Measurements from ENCODE around the gene CLINT1. TPM values are rescaled to one million over a fixed set of nuclear protein-coding genes. Genes with fewer than 3 reads are reported as not detected.
A peak's percentile ranks its signal among the peaks of the same experiment; 100 is the strongest.

The CLINT1 gene
- total and polyA plus RNA-seq, 8 donors, result 68.0 to 118 (median 106) TPM

GRCh38 chr5:157828105-157828943 lies 30.6 kb downstream of the CLINT1 start:
- H3K9me3 ChIP-seq, result no peaks in the 10 kb centered on the region
- peak; percentile 68 for ATAC-seq
- TF ChIP-seq CTCF (IDR thresholded peaks at IDR 0.05), result no peak
- no peak overlapping the region for H3K4me3 ChIP-seq
- intact Hi-C loops (cut with DNase I), result loop anchor here in 1 of 2 donors (10.0 kb wide), 1 partner anchor 166 kb away; no protein-coding TSS in a partner anchor
- H3K36me3 ChIP-seq, result peaks cover 0 to 5% of the 10 kb centered on the region in 2 donors
- DNase-seq, result no peak
- peaks cover 10 to 34% of the 10 kb centered on the region in 2 donors for H3K4me1 ChIP-seq
- H3K27ac ChIP-seq, result peak overlapping the region in 1 of 2 donors; percentile 46
- H3K27me3 ChIP-seq, result no peaks in the 10 kb centered on the region

GRCh38 chr5:157827423-157827822 lies 31.5 kb downstream of the CLINT1 start:
- DNase-seq, result no peak
- no peak for ATAC-seq
- intact Hi-C loops (cut with DNase I), result loop anchor here in 1 of 2 donors (10.0 kb wide), 1 partner anchor 167 kb away; no protein-coding TSS in a partner anchor

GRCh38 chr5:157823655-157824054 lies 35.3 kb downstream of the CLINT1 start:
- no peaks in the 10 kb centered on the region for H3K36me3 ChIP-seq
- H3K27me3 ChIP-seq, result no peaks in the 10 kb centered on the region
- DNase-seq (no peak), ATAC-seq (no peak)
- intact Hi-C loops (cut with DNase I), result loop anchor here in 1 of 2 donors (10.0 kb wide), 1 partner anchor 171 kb away; no protein-coding TSS in a partner anchor
- H3K27ac ChIP-seq, result no peak overlapping the region
- TF ChIP-seq CTCF (IDR thresholded peaks at IDR 0.05), result no peak
- H3K9me3 ChIP-seq, result no peaks in the 10 kb centered on the region
- H3K4me1 ChIP-seq, result peaks cover 21 to 49% of the 10 kb centered on the region in 2 donors
- H3K4me3 ChIP-seq, result no peak overlapping the region

More at GRCh38 chr5:157827423-157827822, 31.5 kb downstream of the CLINT1 start:
- Histone ChIP-seq H3K36me3 (peaks cover 0 to 5% of the 10 kb centered on the region in 2 donors), H3K27me3 (no peaks in the 10 kb centered on the region), H3K4me1 (peaks cover 10 to 33% of the 10 kb centered on the region in 2 donors), H3K27ac (peak overlapping the region in 1 of 2 donors; percentile 46), H3K9me3 (no peaks in the 10 kb centered on the region), H3K4me3 (no peak overlapping the region)
- no peak for TF ChIP-seq CTCF (IDR thresholded peaks at IDR 0.05)

GRCh38 chr5:157821822-157822622 lies 36.9 kb downstream of the CLINT1 start:
- DNase-seq (no peak), ATAC-seq (peak; percentile 65)
- Histone ChIP-seq H3K4me3 (no peak overlapping the region), H3K36me3 (no peaks in the 10 kb centered on the region), H3K27me3 (no peaks in the 10 kb centered on the region), H3K4me1 (peaks cover 13 to 33% of the 10 kb centered on the region in 2 donors), H3K27ac (no peak overlapping the region), H3K9me3 (no peaks in the 10 kb centered on the region)
- intact Hi-C loops (cut with DNase I), result loop anchor here in 1 of 2 donors (10.0 kb wide), 1 partner anchor 173 kb away; no protein-coding TSS in a partner anchor
- no peak for TF ChIP-seq CTCF (IDR thresholded peaks at IDR 0.05)

Measured in left lung (tissue), 10 donors.